Hepatocyte (in vitro differentiated cells): Measurements from ENCODE around the gene OR8U1. TPM values are rescaled to one million over a fixed set of nuclear protein-coding genes. Genes with fewer than 3 reads are reported as not detected.

Experiments
- DNase-seq: peaks from one replicate; pipeline ENCODE4 v3.0.0-alpha.2; 2016; ENCODE audit warnings: low spot score
- H2AFZ ChIP-seq: fragments of 200-600 bp; sonication (generic); 2 replicates; pipeline ENCODE4 v1.6.0; 2016; ENCODE audit warnings: antibody characterized with exemption, mild to moderate bottlenecking
- H3K27ac ChIP-seq: fragments of 200-600 bp; sonication (generic); 2 replicates; pipeline ENCODE4 v1.5.1; 2016; ENCODE audit warnings: mild to moderate bottlenecking
- H3K27me3 ChIP-seq: fragments of 200-600 bp; sonication (generic); 2 replicates; pipeline ENCODE4 v1.6.1; 2016
- H3K36me3 ChIP-seq: fragments of 200-600 bp; sonication (generic); replicated peaks from 2 replicates; pipeline ENCODE4 v1.5.1; 2016; ENCODE audit warnings: low read depth; ENCODE audit not compliant: insufficient read depth
- H3K4me1 ChIP-seq: fragments of 200-600 bp; sonication (generic); 2 replicates; pipeline ENCODE4 v1.5.1; 2016; ENCODE audit warnings: mild to moderate bottlenecking, moderate library complexity; ENCODE audit not compliant: insufficient read depth
- H3K4me2 ChIP-seq: fragments of 200-600 bp; sonication (generic); 2 replicates; pipeline ENCODE4 v1.6.0; 2016
- H3K4me3 ChIP-seq: fragments of 200-600 bp; sonication (generic); 2 replicates; pipeline ENCODE4 v1.5.1; 2016; ENCODE audit warnings: mild to moderate bottlenecking
- H3K79me2 ChIP-seq: fragments of 200-600 bp; sonication (generic); 2 replicates; pipeline ENCODE4 v1.6.0; 2017; ENCODE audit warnings: mild to moderate bottlenecking
- H3K9me2 ChIP-seq: fragments of 200-600 bp; sonication (generic); replicated peaks from 2 replicates; pipeline ENCODE4 v1.6.0; 2017; ENCODE audit warnings: mild to moderate bottlenecking; ENCODE audit not compliant: insufficient read depth
- H3K9me3 ChIP-seq: fragments of 200-600 bp; sonication (generic); 2 replicates; pipeline ENCODE4 v1.5.1; 2016; ENCODE audit warnings: low read depth, mild to moderate bottlenecking
- H4K20me1 ChIP-seq: fragments of 200-600 bp; sonication (generic); 2 replicates; pipeline ENCODE4 v1.6.0; 2016; ENCODE audit warnings: mild to moderate bottlenecking; ENCODE audit not compliant: insufficient read depth, poor library complexity, severe bottlenecking
- CTCF ChIP-seq: fragments of 200-600 bp; sonication (generic); IDR thresholded peaks from 2 replicates; pipeline ENCODE4 v1.5.1; 2016; ENCODE audit warnings: antibody characterized with exemption, mild to moderate bottlenecking; ENCODE audit not compliant: poor library complexity
- EZH2 ChIP-seq: fragments of 200-600 bp; sonication (generic); IDR thresholded peaks from 2 replicates; pipeline ENCODE4 v1.6.1; 2016; ENCODE audit warnings: antibody characterized with exemption, mild to moderate bottlenecking, borderline replicate concordance
- EZH2phosphoT487 ChIP-seq: fragments of 200-600 bp; sonication (generic); IDR thresholded peaks from one replicate; pipeline ENCODE4 v1.6.1; 2018; ENCODE audit warnings: antibody characterized with exemption, mild to moderate bottlenecking, low read depth, moderate library complexity; ENCODE audit not compliant: unreplicated experiment, severe bottlenecking
- WGBS: methylation state at CpG from one replicate; pipeline ENCODE4 v1.1.6; 2016; ENCODE audit warnings: low lambda C conversion rate; ENCODE audit errors: missing lambda C conversion rate; 5-methylcytosine and 5-hydroxymethylcytosine counted together
- polyA plus RNA-seq: library from polyadenylated mRNA; unstranded; fragments of >200 nt; fragmentation: Nextera tagmentation; extraction: Ambion mirVana; gene quantifications from 2 replicates; pipeline ENCODE4 v1.2.1, GENCODE V29; 2016
- total RNA-seq: library from RNA; depleted of rRNA; stranded (reverse); fragments of >200 nt; gene quantifications from 2 replicates; pipeline ENCODE4 v1.2.3, GENCODE V29; 2014

The OR8U1 gene
- total and polyA plus RNA-seq, 2 experiments from 2014 or later, result not detected

GRCh38 chr11:56412396-56412795 is 37.0 kb downstream of the OR8U1 start, which contains the start of gene OR5AL1:
TSS of gene OR5AL1 (plus strand) at chr11:56412696.
- TF ChIP-seq EZH2 (no peak), EZH2phosphoT487 (no peak), CTCF (no peak)
- no peaks in the 10 kb centered on the region for H3K9me3 ChIP-seq
- H3K4me3 ChIP-seq, result no peak within 1 kb of the TSS
- H3K36me3 ChIP-seq, result no peaks in the 10 kb centered on the region
- DNase-seq, result no peak
- H3K27ac ChIP-seq, result no peak within 1 kb of the TSS
- no peaks in the 10 kb centered on the region for H3K79me2 ChIP-seq
- H2AFZ ChIP-seq, result no peak within 1 kb of the TSS
- no peaks in the 10 kb centered on the region for H3K27me3 ChIP-seq
- no peaks in the 10 kb centered on the region for H3K9me2 ChIP-seq
- no peaks in the 10 kb centered on the region for H3K4me1 ChIP-seq
- H4K20me1 ChIP-seq, result no peaks in the 10 kb centered on the region
- H3K4me2 ChIP-seq, result no peak within 1 kb of the TSS
- 93% methylated on average over 1 of the region's 1 CpG for WGBS

Other genes with a start within 250 kb of the OR8U1 start
- gene OR8J3, start 235.4 kb upstream of the OR8U1 start, total RNA-seq, result not detected in 2 replicates
- not detected in 2 replicates for gene OR8J3, start 235.4 kb upstream of the OR8U1 start, polyA plus RNA-seq
- not detected in 2 replicates for gene OR8K5, start 215.3 kb upstream of the OR8U1 start, total RNA-seq
- gene OR8K5, start 215.3 kb upstream of the OR8U1 start, polyA plus RNA-seq, result not detected in 2 replicates
- not detected in 2 replicates for gene OR5J2, start 199.0 kb upstream of the OR8U1 start, total RNA-seq
- gene OR5J2, start 199.0 kb upstream of the OR8U1 start, polyA plus RNA-seq, result not detected in 2 replicates
- not detected in 2 replicates for gene OR5T2, start 141.4 kb upstream of the OR8U1 start, total RNA-seq
- gene OR5T2, start 141.4 kb upstream of the OR8U1 start, polyA plus RNA-seq, result not detected in 2 replicates
- not detected in 2 replicates for gene OR5T3, start 123.4 kb upstream of the OR8U1 start, total RNA-seq
- gene OR5T3, start 123.4 kb upstream of the OR8U1 start, polyA plus RNA-seq, result not detected in 2 replicates
- not detected in 2 replicates for gene OR5T1, start 101.5 kb upstream of the OR8U1 start, total RNA-seq
- gene OR5T1, start 101.5 kb upstream of the OR8U1 start, polyA plus RNA-seq, result not detected in 2 replicates
- gene OR8H1, start 83.4 kb upstream of the OR8U1 start, total RNA-seq, result not detected in 2 replicates
- gene OR8H1, start 83.4 kb upstream of the OR8U1 start, polyA plus RNA-seq, result not detected in 2 replicates
- not detected in 2 replicates for gene OR8K3, start 60.5 kb upstream of the OR8U1 start, total RNA-seq
- not detected in 2 replicates for gene OR8K3, start 60.5 kb upstream of the OR8U1 start, polyA plus RNA-seq
- not detected in 2 replicates for gene OR8K1, start 29.6 kb upstream of the OR8U1 start, total RNA-seq
- not detected in 2 replicates for gene OR8K1, start 29.6 kb upstream of the OR8U1 start, polyA plus RNA-seq
- gene OR8J1, start 21.3 kb upstream of the OR8U1 start, total RNA-seq, result not detected in 2 replicates
- not detected in 2 replicates for gene OR8J1, start 21.3 kb upstream of the OR8U1 start, polyA plus RNA-seq
- gene OR5AL1, start 37.1 kb downstream of the OR8U1 start, total RNA-seq, result not detected in 2 replicates
- gene OR5AL1, start 37.1 kb downstream of the OR8U1 start, polyA plus RNA-seq, result not detected in 2 replicates
- not detected in 2 replicates for gene OR5M3, start 97.7 kb downstream of the OR8U1 start, total RNA-seq
- gene OR5M3, start 97.7 kb downstream of the OR8U1 start, polyA plus RNA-seq, result not detected in 2 replicates
- gene OR5M8, start 115.7 kb downstream of the OR8U1 start, total RNA-seq, result not detected in 2 replicates
- not detected in 2 replicates for gene OR5M8, start 115.7 kb downstream of the OR8U1 start, polyA plus RNA-seq
- gene OR5M11, start 167.6 kb downstream of the OR8U1 start, total RNA-seq, result not detected in 2 replicates
- gene OR5M11, start 167.6 kb downstream of the OR8U1 start, polyA plus RNA-seq, result not detected in 2 replicates
- gene OR5M10, start 202.1 kb downstream of the OR8U1 start, total RNA-seq, result not detected in 2 replicates
- gene OR5M10, start 202.1 kb downstream of the OR8U1 start, polyA plus RNA-seq, result not detected in 2 replicates
- gene OR5M1, start 239.2 kb downstream of the OR8U1 start, total RNA-seq, result not detected in 2 replicates
- gene OR5M1, start 239.2 kb downstream of the OR8U1 start, polyA plus RNA-seq, result not detected in 2 replicates